SK-N-SH (cell line): ENCODE results near the gene POLR1A.

Experiments used
- MAX ChIP-seq: IDR thresholded peaks from 2 replicates; pipeline ENCODE4 v1.4.0; 2012; ENCODE audit warnings: low read depth
- NRF1 ChIP-seq: IDR thresholded peaks from 2 replicates; pipeline ENCODE4 v1.6.1; 2012; ENCODE audit warnings: low read depth, mild to moderate bottlenecking, low read length
- PBX3 ChIP-seq: IDR thresholded peaks from 2 replicates; pipeline ENCODE4; 2012
- POLR2AphosphoS5 ChIP-seq: IDR thresholded peaks from 2 replicates; pipeline ENCODE4 v1.6.1; 2012; ENCODE audit warnings: low read depth, low read length
- RCOR1 ChIP-seq: fragments of 150-350 bp; IDR thresholded peaks from 2 replicates; pipeline ENCODE4 v1.6.1; 2017; ENCODE audit warnings: antibody characterized with exemption, low read length
- REST ChIP-seq: IDR thresholded peaks from 2 replicates; pipeline ENCODE4 v1.6.1; 2012; ENCODE audit warnings: mild to moderate bottlenecking, low read depth, low read length, moderate library complexity
- RFX5 ChIP-seq: IDR thresholded peaks from 2 replicates; pipeline ENCODE4 v1.6.1; 2012; ENCODE audit warnings: mild to moderate bottlenecking, improper control_type of control experiment, low read length
- SMC3 ChIP-seq: IDR thresholded peaks from 2 replicates; pipeline ENCODE4 v1.6.1; 2012; ENCODE audit warnings: low read depth, low read length, improper control_type of control experiment
- TAF1 ChIP-seq: IDR thresholded peaks from 2 replicates; pipeline ENCODE4 v1.6.1; 2012; ENCODE audit warnings: low read depth, mild to moderate bottlenecking, low read length, moderate library complexity, borderline replicate concordance
- YY1 ChIP-seq: IDR thresholded peaks from 2 replicates; pipeline ENCODE4 v1.4.0; 2012; ENCODE audit warnings: low read depth, mild to moderate bottlenecking
- TF ChIP-seq, protein P1 (sequence below): fragments of 200-600 bp; sonication (generic); IDR thresholded peaks from 2 replicates; pipeline ENCODE4 v1.6.1; 2017; ENCODE audit warnings: antibody characterized with exemption, mild to moderate bottlenecking, moderate library complexity

GRCh38 chr2:85978883-85979780 is 126.6 kb downstream of the POLR1A start:
- TF ChIP-seq, protein P1, sequence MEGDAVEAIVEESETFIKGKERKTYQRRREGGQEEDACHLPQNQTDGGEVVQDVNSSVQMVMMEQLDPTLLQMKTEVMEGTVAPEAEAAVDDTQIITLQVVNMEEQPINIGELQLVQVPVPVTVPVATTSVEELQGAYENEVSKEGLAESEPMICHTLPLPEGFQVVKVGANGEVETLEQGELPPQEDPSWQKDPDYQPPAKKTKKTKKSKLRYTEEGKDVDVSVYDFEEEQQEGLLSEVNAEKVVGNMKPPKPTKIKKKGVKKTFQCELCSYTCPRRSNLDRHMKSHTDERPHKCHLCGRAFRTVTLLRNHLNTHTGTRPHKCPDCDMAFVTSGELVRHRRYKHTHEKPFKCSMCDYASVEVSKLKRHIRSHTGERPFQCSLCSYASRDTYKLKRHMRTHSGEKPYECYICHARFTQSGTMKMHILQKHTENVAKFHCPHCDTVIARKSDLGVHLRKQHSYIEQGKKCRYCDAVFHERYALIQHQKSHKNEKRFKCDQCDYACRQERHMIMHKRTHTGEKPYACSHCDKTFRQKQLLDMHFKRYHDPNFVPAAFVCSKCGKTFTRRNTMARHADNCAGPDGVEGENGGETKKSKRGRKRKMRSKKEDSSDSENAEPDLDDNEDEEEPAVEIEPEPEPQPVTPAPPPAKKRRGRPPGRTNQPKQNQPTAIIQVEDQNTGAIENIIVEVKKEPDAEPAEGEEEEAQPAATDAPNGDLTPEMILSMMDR = no peak
- TF ChIP-seq YY1 (no peak), TAF1 (no peak), POLR2AphosphoS5 (no peak), MAX (no peak), SMC3 (no peak), RCOR1 (no peak), PBX3 (no peak), REST (no peak), NRF1 (no peak), RFX5 (no peak)
